Thyroid gland (tissue), 4 donors: Measurements from ENCODE around the gene PIANP. TPM values are rescaled to one million over a fixed set of nuclear protein-coding genes. Genes with fewer than 3 reads are reported as not detected.
"Not testable (repeated sequence)": the region's sequence is repeated elsewhere in the genome, so short reads cannot be mapped to it uniquely, and the experiment has no call there.

Source experiments
- DNase-seq, 2 donors: peaks; one replicate each; pipeline ENCODE4 v3.0.0-alpha.2; 2019
- H3K27ac ChIP-seq, 3 donors: fragments of 200-600 bp; sonication (generic); 1 replicate in 2 of 3; 2 replicates in 1 of 3; pipeline ENCODE4 v1.5.1; 2016 to 2019; ENCODE audit warnings: mild to moderate bottlenecking in 1 of 3, moderate library complexity in 1 of 3
- H3K27me3 ChIP-seq: fragments of 200-600 bp; sonication (generic); one replicate; pipeline ENCODE4 v1.5.1; 2019
- H3K36me3 ChIP-seq, 2 donors: fragments of 200-600 bp; sonication (generic); one replicate each; pipeline ENCODE4 v1.5.1; 2016 to 2019
- H3K4me1 ChIP-seq, 2 donors: fragments of 200-600 bp; sonication (generic); one replicate each; pipeline ENCODE4 v1.5.1; 2017 to 2019
- H3K4me3 ChIP-seq, 3 donors: fragments of 200-600 bp; sonication (generic); replicated peaks in 1 of 3; 1 replicate in 2 of 3; 2 replicates in 1 of 3; pipeline ENCODE4 v1.5.1; 2016; ENCODE audit warnings: mild to moderate bottlenecking in 1 of 3
- H3K9me3 ChIP-seq: fragments of 200-600 bp; sonication (generic); one replicate; pipeline ENCODE4 v1.5.1; 2017
- POLR2A ChIP-seq, 2 donors: fragments of 450-650 bp; IDR thresholded peaks; one replicate each; pipeline ENCODE4 v1.6.1; 2017; ENCODE audit warnings: antibody characterized with exemption in 2 of 2, mild to moderate bottlenecking in 2 of 2, moderate library complexity in 1 of 2
- WGBS, 2 donors: methylation state at CpG; one replicate each; pipeline ENCODE4 v1.1.5; 2017; 5-methylcytosine and 5-hydroxymethylcytosine counted together
- intact Hi-C: fragments of 100-400 bp; cut with DNase I; formaldehyde crosslinking; loops from one replicate; pipeline ENCODE4 v1.15.1; 2023
- total RNA-seq, 4 donors: library from RNA; depleted of rRNA; stranded (reverse); fragments of >200 nt; gene quantifications; one replicate each; pipeline ENCODE4 v1.2.3, GENCODE V29; 2016
- TF ChIP-seq, protein P1 (sequence below), 6 experiments: fragments of 200-600 bp in 3 of 6; fragments of 450-650 bp in 3 of 6; sonication (generic) in 3 of 6; IDR thresholded peaks; one replicate each; pipeline ENCODE4 v1.5.1; 2016 to 2019; ENCODE audit warnings: antibody characterized with exemption in 6 of 6, mild to moderate bottlenecking in 2 of 6, inconsistent platforms in 1 of 6, moderate library complexity in 1 of 6

The PIANP gene, protein sequence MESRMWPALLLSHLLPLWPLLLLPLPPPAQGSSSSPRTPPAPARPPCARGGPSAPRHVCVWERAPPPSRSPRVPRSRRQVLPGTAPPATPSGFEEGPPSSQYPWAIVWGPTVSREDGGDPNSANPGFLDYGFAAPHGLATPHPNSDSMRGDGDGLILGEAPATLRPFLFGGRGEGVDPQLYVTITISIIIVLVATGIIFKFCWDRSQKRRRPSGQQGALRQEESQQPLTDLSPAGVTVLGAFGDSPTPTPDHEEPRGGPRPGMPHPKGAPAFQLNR
- total RNA-seq: under 1 TPM in 2 of 4 donors, not detected in 2; 0.11 to 0.39 TPM

DNA sequence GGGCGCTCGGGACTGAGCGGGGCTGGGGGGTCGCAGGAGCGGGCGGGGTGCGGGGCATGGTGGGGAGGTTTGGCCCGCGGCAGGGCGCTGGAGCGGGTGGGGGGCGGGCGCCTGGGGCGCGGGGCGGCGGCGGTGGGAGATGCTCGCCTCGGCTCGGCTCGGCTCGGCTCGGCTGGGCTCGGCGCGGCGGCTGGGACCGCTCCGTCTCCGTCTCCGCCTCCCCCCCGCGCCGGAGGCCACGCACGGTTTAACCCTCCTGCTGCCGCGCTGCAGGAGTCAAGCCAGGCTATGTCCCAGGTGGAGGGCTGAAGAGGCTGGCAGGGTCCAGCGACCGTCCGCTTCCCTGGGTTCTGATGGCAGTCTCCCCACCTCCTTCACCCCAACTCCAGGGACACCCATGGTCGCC, at the start of gene PIANP:
Gene PIANP, minus strand, starts transcription at position 170 of the 406 bp plus-strand sequence. CDS start 2,754 bp downstream, outside the sequence.
- no peaks in the 10 kb centered on the region for H3K36me3 ChIP-seq
- H3K27me3 ChIP-seq: peaks cover 23% of the 10 kb centered on the region
- TF ChIP-seq, protein P1, sequence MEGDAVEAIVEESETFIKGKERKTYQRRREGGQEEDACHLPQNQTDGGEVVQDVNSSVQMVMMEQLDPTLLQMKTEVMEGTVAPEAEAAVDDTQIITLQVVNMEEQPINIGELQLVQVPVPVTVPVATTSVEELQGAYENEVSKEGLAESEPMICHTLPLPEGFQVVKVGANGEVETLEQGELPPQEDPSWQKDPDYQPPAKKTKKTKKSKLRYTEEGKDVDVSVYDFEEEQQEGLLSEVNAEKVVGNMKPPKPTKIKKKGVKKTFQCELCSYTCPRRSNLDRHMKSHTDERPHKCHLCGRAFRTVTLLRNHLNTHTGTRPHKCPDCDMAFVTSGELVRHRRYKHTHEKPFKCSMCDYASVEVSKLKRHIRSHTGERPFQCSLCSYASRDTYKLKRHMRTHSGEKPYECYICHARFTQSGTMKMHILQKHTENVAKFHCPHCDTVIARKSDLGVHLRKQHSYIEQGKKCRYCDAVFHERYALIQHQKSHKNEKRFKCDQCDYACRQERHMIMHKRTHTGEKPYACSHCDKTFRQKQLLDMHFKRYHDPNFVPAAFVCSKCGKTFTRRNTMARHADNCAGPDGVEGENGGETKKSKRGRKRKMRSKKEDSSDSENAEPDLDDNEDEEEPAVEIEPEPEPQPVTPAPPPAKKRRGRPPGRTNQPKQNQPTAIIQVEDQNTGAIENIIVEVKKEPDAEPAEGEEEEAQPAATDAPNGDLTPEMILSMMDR (IDR thresholded peaks at IDR 0.05): no peak
- no peak for TF ChIP-seq POLR2A (IDR thresholded peaks at IDR 0.05)
- intact Hi-C loops: no loop called here
- no peak within 1 kb of the TSS for H3K27ac ChIP-seq
- H3K9me3 ChIP-seq: no peaks in the 10 kb centered on the region
- H3K4me3 ChIP-seq: peak within 1 kb of the TSS in 1 of 3 donors; percentile 27
- peaks cover 7 to 16% of the 10 kb centered on the region in 2 donors for H3K4me1 ChIP-seq
- DNase-seq: peak in 1 of 2 donors; percentile 15
- WGBS, 2 donors: 0 to 4% methylated on average over 3 to 4 of the region's 43 CpGs

DNA sequence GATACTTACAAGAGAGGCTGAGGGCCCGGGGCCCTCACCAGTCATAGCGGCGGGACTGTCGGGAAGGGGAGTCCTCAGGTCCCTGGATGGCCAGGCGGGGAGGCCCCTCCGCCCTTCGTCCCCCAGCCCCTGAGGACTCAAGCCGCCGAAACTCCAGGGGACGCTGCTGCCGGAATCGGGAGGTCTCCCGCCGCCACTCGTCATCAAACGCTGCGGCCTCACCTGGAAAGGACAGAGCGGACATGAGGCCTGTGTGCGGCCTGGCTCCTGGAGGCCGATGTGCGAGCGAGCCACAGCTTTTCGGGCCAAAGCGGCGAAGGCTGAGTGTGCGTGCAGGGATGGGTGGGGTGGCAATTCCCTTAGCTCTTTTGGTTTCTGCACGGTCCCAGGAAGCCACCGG, 48.1 kb upstream of the PIANP start:
- intact Hi-C loops: no loop called here
- TF ChIP-seq, protein P1 (IDR thresholded peaks at IDR 0.05): no peak
- no peak for TF ChIP-seq POLR2A (IDR thresholded peaks at IDR 0.05)
- DNase-seq: no peak
- Histone ChIP-seq H3K4me1 (peaks cover 4 to 10% of the 10 kb centered on the region in 2 donors), H3K4me3 (no peak overlapping the region), H3K27me3 (no peaks in the 10 kb centered on the region), H3K27ac (no peak overlapping the region), H3K36me3 (peaks cover 38 to 45% of the 10 kb centered on the region in 2 donors), H3K9me3 (no peaks in the 10 kb centered on the region)
- WGBS, 2 donors: 94 to 96% methylated on average over 16 to 21 of the region's 28 CpGs

DNA sequence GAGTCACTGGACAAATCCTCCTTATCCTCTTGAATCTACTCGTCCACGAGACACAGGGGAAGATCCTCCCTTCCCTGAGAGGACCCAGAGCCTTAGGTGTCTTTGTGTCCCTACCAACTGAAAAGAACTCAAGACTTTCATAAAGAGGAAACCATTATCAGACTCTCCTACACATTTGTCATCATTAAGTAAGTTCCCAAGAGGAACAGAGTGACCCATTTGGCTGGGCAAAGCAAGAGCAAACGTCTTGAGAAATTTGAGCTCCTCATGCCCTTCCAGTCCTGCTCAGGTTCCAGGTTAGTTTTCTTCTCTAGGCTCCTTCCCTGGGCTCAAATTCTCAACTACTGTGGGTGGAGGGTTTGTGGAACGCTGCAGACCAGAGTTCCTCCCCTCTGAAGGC, 46.6 kb upstream of the PIANP start:
- DNase-seq: no peak
- WGBS, 2 donors: 74 to 81% methylated on average over 4 of the region's 4 CpGs
- intact Hi-C loops: no loop called here
- Histone ChIP-seq H3K27ac (no peak overlapping the region), H3K9me3 (no peaks in the 10 kb centered on the region), H3K36me3 (peaks cover 38 to 45% of the 10 kb centered on the region in 2 donors), H3K4me1 (peaks cover 2 to 7% of the 10 kb centered on the region in 2 donors), H3K27me3 (no peaks in the 10 kb centered on the region), H3K4me3 (no peak overlapping the region)
- no peak for TF ChIP-seq POLR2A (IDR thresholded peaks at IDR 0.05)
- TF ChIP-seq, protein P1 (IDR thresholded peaks at IDR 0.05): no peak

DNA sequence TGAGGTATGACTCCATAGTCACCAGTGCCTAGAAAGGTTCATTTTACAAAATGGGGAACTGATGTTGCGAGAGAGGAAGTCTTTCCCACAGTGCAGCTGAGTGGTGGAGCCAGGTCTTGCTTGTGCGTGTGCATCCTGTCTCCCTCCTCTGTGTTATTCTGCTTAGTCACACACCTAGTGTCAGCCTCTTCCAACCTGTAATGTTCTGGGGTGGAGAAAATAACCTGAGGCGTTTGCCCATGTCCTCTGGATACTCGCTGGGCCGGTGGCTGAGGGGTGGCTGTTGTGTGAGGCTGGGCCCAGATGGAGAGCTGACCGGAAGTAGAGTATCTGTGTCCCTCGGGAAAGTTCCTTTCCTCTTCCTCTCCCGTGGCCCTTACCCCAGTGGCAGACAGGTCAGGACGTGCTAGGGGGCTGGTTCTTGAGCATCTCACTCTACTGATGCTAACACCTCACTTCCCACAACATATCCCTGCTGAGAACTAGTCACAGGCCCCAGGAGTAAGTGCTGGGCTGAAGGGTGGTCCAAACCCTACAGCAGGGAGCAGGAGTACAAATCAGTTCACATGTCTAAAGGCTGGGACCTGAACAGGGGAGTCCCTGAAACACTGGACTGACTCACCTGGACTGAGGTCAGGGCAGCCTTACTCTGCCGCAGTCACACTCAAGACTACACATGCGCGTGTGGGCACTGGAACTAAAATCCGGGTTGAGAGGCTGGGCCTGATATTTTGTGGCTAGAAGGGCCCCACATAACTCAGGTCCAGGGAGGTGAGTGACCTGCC, 45.3 kb upstream of the PIANP start:
- DNase-seq: no peak
- intact Hi-C loops: no loop called here
- Histone ChIP-seq H3K36me3 (peaks cover 37 to 40% of the 10 kb centered on the region in 2 donors), H3K27me3 (no peaks in the 10 kb centered on the region), H3K4me3 (no peak overlapping the region), H3K9me3 (no peaks in the 10 kb centered on the region), H3K4me1 (no peaks in the 10 kb centered on the region), H3K27ac (peak overlapping the region in 1 of 3 donors; percentile 10)
- TF ChIP-seq, protein P1 (IDR thresholded peaks at IDR 0.05): no peak
- no peak for TF ChIP-seq POLR2A (IDR thresholded peaks at IDR 0.05)
- 64 to 79% methylated on average over 7 to 13 of the region's 13 CpGs for WGBS, 2 donors

DNA sequence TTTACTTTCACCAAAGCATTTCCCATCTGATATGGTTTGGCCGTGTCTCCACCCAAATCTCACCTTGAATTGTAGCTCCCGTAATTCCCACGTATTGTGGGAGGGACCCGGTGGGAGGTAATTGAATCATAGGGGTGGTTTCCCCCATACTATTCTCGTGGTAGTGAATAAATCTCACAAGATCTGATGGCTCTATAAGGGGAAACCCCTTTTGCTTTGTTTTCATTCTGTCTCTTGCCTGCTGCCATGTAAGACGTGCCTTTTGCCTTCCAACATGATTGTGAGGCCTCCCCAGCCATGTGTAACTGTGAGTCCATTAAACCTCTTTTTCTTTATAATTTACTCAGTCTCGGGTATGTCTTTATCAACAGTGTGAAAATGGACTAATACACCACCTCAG, 42.7 kb upstream of the PIANP start:
- H3K27ac ChIP-seq, DNase-seq, H3K27me3 ChIP-seq, intact Hi-C loops, H3K4me1 ChIP-seq, H3K9me3 ChIP-seq, H3K4me3 ChIP-seq: not testable (repeated sequence)
- peaks cover 11 to 15% of the 10 kb centered on the region in 2 donors for H3K36me3 ChIP-seq
- WGBS, 2 donors: 73 to 77% methylated on average over 7 of the region's 7 CpGs
